Panc1 (cell line): ENCODE data around the gene MSANTD1.

ENCODE experiments used
- CTCF ChIP-seq: fragments of 450-650 bp; IDR thresholded peaks from 2 replicates; pipeline ENCODE4 v1.5.1; 2017; ENCODE audit warnings: mild to moderate bottlenecking
- POLR2AphosphoS5 ChIP-seq: IDR thresholded peaks from 2 replicates; pipeline ENCODE4 v1.6.1; 2012; ENCODE audit warnings: mild to moderate bottlenecking, low read depth, low read length, moderate library complexity

- no peak for TF ChIP-seq POLR2AphosphoS5
- TF ChIP-seq CTCF: no peak
These were observed 14.6 kb upstream of the MSANTD1 start for GRCh38 chr4:3234171-3235029.
